HS-5 (cell line): ENCODE measurements around the gene GALNTL6.
"Not testable (repeated sequence)": the region's sequence is repeated elsewhere in the genome, so short reads cannot be mapped to it uniquely, and the experiment has no call there.

Experiments used
- DNase-seq: peaks from one replicate; pipeline ENCODE4 v3.0.0-alpha.2; 2012; ENCODE audit warnings: low read depth

GALNTL6 gene

GRCh38 chr4:173019664-173020063 is 1206.5 kb downstream of the GALNTL6 start:
- no peak for DNase-seq

DNA sequence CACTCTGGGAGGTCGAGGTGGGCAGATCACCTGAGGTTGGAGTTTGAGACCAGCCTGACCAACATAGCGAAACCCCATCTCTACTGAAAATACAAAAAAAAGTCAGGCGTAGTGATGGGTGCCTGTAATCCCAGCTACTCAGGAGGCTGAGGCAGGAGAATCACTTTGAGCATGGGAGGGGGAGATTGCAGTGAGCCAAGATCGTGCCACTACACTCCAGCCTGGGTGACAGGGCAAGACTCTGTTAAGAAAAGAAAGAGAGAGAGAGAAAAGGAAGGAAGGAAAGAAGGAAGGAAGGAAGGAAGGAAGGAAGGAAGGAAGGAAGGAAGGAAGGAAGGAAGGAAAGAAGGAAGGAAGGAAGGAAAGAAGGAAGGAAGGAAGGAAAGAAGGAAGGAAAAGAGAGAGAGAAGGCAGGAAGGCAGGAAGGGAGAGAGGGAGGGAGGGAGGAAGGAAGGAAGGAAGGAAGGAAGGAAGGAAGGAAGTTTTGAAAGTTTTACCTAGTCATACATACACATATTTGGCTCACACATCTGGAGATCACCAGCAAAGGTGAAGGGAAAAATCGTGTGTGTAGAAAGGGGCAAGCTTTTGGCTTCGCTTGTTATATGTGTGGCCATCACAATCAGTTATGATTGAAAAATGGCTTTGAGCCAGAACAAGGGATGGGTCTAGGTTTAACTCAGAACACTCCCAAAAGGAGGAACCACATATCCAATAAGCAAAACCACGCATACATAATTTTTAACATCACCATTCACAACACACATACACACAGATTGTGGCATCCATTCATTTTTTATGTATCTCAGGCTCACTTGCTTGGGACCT is 1208.8 kb downstream of the GALNTL6 start:
- not testable (repeated sequence) for DNase-seq

- DNase-seq, result no peak
Measured at GRCh38 chr4:173024203-173024602, 1211.0 kb downstream of the GALNTL6 start.

DNA sequence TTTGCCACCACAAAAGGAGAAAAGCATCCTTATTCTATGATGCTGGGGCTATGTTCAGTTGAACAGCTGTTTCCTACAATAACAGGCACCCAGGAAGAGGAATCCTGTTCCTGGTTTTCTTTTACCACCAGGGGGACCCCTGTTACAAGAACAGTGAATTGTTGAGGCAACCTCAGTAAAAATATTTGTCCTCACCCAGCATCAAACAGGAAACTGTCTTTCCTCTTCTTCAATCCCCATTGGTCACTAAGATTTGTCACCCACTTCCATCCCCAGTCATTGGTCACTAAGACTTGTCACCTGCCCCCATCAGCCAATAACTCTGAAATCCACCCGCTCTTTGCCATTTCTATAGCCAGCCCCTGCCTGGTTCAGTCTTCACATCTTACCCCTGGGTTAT is 1211.9 kb downstream of the GALNTL6 start:
- DNase-seq, result peak; percentile 44

DNA sequence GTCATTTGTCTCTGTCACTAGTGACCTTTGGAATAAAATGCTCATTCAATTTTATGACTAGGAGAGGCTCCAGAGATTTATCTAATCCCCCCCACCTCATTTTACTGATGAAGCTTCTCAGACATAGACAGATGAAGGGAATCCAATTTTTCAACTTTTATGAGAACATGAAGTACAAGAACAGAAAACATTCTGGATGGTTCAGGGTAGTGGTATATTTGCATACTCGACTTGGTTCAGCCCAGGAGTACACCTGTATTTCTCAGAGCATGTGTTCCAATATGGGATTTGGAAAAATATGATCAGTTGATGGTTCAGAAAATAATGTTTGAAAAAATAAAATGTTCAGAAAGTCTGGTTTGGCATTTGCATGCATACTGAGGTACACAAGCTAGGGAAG is 1224.0 kb downstream of the GALNTL6 start:
- DNase-seq, result no peak

DNA sequence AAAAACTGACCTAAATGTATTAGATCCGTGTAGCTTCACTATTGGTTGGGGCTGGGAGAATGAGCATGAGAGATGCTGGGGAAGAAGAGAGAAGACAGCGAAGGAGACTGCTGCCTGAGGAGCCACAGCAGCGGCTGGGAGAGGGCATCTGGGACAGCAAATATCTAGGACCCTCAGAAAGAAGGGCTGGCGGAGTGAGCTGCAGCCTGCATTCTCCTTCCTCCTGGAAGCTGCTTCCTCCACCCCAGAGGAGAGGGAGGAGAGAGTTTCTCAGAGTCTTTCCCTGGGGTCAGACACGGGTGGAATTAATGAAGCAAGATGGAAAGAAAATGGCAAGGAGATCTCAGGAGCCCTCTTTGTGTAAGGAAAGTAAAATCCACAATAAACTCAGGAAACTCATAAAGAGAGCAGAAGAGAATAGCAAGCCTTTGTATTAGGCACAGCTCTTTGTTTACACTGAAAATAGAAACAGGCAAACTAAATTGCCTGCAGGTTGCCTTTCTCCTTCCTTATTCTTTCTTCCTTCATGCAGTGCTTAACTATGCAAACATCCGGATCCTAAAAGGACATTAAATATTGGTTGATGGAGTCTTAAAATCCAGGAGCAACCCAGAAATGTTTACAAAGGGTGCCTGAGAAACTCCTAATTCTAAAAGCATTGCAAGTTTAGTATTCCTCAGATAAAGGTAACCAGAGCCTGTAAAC is 1225.1 kb downstream of the GALNTL6 start:
- no peak for DNase-seq

DNA sequence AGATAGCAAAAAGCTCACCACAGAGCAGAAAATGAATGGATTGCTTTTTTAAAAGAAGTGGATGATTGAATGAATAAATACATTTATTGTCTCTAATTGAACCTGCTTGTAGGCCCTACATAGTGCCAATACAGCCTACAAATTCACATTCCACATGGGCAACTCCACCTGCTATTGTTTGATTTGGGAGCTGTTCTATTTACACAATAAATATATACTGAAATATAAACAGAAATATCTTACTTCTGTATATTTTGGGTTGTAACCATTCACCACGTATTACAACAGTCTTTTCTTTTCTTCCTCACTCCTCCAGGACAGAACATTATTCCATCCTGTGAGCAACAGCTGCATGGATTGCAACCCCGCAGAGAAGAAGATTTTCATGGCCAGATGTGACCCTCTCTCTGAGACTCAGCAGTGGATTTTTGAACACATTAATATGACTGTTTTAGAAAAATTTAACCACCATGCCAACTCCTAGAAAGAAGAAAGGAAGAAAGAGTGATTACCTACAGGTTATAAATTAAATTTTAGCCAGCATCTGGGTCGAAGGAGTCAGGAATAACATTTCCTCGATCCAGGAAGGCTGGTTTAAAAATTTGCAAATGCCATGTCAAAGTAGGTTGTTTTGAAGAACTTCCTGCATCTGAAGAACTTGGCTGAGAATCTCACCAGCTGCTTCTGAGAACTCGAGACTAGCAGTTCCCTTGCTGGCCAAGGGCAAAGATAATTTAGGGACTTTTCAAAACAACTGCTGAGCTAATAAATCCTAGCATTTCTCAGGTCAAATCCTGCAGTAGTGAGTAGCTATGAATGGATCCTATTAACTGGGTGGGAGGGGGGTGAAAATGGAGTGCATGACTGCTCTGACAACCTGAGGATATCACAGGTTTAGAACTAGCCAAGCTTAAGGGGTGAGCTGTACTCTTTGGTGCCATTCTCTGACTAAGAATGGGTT is 1226.7 kb downstream of the GALNTL6 start:
- DNase-seq, result no peak

DNA sequence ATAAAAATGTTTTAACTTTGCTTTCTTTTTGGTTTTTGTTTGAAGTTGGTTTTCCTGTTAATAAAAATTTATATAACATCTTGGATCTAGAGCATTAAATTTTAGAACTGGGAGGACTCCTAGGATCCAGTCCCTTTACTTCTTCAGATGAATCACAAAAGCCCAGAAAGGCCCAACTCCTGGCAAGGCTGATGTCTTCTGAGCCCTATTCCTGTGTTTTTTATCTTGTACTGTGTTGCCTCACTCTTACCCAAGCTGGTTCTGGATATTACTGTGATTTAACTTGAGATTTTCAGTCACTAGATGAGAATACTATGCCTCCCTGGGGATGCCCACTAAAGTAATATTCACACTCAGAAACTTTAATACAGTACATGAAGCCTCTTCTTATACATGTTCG is 1228.3 kb downstream of the GALNTL6 start:
- DNase-seq, result no peak

DNA sequence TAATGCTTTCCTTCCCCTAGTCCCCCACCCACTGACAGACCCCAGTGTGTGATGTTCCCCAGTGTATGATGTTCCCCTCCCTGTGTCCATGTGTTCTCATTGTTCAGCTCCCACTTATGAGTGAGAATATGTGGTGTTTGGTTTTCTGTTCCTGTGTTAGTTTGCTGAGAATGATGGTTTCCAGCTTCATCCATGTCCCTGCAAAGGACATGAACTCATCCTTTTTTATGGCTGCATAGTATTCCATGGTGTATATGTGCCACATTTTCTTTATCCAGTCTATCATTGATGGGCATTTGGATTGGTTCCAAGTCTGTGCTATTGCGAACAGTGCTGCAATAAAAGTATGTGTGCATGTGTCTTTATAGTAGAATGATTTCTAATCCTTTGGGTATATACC is 1228.9 kb downstream of the GALNTL6 start:
- not testable (repeated sequence) for DNase-seq

- no peak for DNase-seq
Measured at GRCh38 chr4:173044340-173044739, 1231.1 kb downstream of the GALNTL6 start.

DNA sequence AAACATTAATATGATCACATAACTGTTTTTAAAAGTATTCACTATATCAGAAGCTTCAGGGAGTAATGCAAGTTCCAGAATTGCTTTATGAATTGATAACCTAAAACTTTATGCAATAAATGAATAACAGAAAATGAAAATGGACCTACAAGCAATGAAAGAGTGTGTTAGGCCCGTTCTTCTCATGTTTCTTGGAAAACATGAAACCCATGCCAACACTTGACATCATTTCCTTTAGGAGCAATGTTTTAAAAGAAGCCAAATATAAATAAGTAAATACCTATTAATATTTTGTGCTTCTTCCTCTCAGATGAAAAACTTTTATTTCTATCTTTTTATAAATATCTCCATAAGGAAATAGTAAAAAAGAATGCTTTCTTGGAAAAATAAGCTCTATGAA is 1232.4 kb downstream of the GALNTL6 start:
- DNase-seq, result no peak

- DNase-seq, result no peak
Measured at GRCh38 chr4:173046144-173046543, 1232.9 kb downstream of the GALNTL6 start.

DNA sequence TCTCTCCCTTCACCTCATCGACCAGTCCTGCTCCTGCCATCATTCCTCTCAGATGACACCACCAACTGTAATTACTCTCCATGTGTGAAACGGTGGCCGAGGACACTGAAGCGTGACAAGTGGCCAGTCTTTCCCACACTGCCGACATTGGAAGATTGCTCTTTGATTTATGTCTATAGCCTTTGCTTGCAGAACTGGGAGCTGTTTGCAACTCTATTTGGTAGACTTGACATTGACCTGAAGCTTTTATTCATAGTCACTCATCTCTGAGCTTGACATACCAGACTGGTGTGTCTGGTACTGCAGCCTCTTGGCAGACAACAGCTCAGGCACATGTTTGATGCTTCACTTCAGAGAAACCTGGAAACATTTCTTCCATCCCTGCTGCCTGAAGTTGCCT is 1233.6 kb downstream of the GALNTL6 start:
- DNase-seq, result no peak

DNA sequence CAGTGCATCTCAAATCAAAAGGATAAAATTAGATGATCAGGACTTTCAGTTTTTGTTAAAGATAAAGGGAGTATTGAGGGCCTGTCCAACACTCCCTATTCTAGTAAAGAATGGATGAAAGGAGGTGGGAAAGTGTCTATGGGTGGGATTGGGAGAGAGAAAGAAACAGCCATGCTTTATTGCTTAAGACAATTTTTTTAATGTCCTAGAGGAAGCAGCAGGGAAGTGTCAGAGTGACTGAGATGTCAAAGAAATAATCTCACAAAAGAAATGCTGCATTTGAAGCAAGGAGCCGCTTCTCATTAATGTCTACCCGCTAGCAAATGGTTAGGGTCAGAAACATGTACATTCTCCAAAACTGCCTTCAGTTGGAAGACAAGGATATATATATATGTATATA is 1238.0 kb downstream of the GALNTL6 start:
- no peak for DNase-seq

- DNase-seq, result no peak
Measured at GRCh38 chr4:173051716-173052115, 1238.5 kb downstream of the GALNTL6 start.

DNA sequence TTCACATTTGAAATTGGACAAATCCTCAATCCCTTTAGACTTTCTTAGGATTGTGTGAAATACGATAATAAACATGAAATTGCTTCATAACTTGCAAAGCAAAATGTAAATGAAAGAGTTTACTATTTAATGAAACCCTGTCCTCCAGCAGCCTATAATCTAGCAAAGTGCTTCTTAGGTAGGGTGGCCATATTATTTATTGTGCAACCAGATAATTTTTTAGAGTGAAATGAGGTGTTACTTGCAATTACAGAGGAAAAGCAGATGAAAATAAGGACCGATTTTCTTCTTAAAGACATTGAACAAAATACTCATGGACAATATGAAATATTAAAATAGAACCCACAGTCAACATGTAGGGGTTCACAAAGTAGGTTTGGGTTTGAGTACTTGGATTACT is 1239.2 kb downstream of the GALNTL6 start:
- DNase-seq, result no peak

DNA sequence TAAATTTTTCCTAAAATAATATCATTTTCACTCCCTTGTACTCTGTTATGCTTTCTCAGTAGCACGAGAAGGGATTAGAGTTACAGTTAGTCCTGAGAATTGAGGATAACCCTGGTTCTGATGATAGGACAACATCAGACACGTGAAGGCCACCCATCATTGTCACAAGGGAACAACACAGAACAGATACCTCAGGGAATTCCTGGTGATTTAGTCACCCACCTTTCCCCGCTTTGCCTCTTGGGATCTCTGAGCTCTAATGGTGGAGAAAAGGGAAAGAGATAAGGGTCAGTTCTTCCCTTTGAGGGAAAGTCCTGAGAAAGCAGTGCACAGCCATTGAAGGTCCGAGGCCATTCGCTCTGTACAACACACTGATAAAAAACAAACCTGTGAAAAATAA is 1243.1 kb downstream of the GALNTL6 start:
- no peak for DNase-seq

DNA sequence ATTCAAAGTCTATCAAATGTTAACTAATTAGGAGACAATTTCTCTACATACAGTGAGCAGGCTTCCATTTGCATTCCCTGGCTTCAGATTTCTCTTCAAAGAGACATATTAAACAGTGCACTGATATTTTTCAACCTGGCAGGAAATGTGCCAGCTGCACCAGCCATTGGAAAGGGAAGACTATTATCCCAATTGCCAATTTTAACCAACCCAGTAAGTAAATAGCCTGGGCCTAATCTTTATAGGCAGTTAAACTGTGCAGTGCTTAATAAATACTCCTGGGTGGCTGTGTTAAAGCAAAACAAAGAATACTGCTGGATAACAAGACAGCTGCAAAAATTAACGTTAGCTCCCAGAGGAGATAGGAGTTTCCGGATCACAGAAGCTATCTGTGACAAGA is 1243.5 kb downstream of the GALNTL6 start:
- no peak for DNase-seq

DNA sequence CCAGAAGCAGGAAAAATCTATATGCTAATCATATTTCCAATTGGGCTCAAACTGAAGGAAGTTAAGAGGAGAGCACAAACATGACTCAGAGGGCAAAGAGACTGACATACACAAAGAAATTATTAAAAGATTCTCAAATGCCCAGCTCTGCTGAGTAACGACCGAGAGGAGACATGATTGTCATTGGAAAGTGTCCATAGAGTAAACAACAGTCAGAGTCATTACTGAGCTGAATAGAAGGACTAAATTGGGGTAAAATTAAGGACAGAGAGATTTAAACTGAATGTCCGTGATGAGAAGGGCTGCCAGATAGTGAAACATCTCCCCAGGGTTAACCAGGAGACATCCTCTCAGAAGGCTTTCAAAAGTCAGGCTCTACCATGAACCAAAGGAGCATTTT is 1244.2 kb downstream of the GALNTL6 start:
- DNase-seq, result no peak

DNA sequence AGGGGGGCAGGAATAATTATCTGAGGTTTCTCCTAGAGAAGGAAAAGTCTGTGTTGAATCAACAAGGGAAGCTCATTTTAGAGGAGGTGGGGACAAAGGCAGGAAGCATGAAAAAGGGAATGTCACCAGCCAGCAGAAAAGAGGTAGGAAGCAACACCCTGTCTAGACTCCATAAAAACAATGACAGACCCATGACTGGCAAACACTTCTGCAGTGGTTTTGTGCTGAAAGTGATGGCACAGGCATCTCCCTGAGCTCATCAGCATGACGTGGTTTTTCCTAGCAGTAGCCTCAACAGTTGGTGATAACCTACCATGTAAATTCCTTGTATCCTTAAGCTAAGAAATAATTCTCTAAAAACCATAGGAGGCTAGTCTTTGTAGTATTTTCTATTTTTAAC is 1244.7 kb downstream of the GALNTL6 start:
- DNase-seq, result no peak

DNA sequence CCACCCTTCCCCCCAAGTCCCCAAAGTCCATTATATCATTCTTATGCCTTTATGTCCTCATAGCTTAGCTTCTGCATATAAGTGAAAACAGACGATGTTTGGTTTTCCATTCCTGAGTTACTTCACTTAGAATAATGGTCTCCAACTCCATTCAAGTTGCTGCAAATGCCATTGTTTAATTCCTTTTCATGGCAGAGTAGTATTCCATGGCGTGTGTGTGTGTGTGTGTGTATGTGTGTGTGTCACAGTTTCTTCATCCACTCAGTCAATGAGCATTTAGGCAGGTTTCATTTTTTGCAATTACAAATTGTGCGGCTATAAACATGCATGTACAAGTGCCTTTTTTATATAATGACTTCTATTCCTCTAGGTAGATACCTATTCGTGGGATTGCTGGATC is 1248.0 kb downstream of the GALNTL6 start:
- DNase-seq, result no peak

- no peak for DNase-seq
Measured at GRCh38 chr4:173073939-173074500, 1260.8 kb downstream of the GALNTL6 start.
